ENCODE results near the gene PEX10.

The PEX10 gene

DNA sequence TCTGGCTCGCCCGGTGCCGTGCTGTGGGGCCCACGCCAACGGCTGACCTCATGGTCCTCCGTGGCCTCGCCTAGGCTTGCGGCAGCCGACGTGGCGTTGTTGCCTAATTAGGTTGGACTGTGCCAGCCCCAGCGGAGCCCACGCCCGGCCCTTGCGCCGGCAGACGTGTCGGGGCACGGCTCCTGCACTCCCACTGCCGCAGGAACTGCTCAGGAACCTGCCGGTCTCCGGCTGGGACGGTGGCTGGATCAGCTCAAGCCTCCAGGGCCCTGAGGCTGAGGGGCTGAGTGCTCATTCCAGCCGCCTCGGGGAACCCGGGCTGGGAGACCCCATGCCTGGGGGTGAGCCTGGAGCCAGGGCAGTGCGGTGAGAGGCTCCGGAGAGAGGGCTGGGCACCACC is 16.1 kb upstream of the PEX10 start:
- no peak overlapping the region for H3K4me3 ChIP-seq (ENCODE audit: control insufficient read depth, low read depth, low read length)
- TF ChIP-seq, protein P1, sequence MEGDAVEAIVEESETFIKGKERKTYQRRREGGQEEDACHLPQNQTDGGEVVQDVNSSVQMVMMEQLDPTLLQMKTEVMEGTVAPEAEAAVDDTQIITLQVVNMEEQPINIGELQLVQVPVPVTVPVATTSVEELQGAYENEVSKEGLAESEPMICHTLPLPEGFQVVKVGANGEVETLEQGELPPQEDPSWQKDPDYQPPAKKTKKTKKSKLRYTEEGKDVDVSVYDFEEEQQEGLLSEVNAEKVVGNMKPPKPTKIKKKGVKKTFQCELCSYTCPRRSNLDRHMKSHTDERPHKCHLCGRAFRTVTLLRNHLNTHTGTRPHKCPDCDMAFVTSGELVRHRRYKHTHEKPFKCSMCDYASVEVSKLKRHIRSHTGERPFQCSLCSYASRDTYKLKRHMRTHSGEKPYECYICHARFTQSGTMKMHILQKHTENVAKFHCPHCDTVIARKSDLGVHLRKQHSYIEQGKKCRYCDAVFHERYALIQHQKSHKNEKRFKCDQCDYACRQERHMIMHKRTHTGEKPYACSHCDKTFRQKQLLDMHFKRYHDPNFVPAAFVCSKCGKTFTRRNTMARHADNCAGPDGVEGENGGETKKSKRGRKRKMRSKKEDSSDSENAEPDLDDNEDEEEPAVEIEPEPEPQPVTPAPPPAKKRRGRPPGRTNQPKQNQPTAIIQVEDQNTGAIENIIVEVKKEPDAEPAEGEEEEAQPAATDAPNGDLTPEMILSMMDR (conservative IDR thresholded peaks at IDR 0.05; ENCODE audit: control insufficient read depth, insufficient read depth, low read depth, low read length) = no peak
- DNase-seq (ENCODE audit: low read depth) = no peak

DNA sequence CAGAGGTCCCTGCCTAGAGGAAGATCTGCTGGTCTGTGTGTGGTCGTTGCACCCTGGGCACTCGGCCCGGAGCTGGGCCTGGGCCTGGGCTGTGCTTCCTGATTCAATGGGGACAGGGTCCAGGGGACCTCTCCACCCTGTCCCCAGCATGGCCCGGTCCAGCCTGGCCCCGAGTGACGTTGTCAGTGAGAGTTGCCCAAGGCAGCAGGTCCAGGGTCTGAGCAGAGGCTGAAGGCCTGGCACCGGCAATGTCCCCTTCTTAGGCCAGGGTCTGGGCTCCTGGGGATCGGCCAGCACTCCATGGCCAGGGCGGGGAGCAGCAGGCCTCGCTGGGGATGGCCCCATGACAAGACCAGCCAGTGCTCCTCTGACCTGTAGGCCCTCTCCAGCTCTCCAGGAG is 15.6 kb upstream of the PEX10 start:
- H3K4me3 ChIP-seq (ENCODE audit: control insufficient read depth, low read depth, low read length) = no peak overlapping the region
- no peak for DNase-seq (ENCODE audit: low read depth)
- TF ChIP-seq, protein P1 (conservative IDR thresholded peaks at IDR 0.05; ENCODE audit: control insufficient read depth, insufficient read depth, low read depth, low read length) = no peak

DNA sequence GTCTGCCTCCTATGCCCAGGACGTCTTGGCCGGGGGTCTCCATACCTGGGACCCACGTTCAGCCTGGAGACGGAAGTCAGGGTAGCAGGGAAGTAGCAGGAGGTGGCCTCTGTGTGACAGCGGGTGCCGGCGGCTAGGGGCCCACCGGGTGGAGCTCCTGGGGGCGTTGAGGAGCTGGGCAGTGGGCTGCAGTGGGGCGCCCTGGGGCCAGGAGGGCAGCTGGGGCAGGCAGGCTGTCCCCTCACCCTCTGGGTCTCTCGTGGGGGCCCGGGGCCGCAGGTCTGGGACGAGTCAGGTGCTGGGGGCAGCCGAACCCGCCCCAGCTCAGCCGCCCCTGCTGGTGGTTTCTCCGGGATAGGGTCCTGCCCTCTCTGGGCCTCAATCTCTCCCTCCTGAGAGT is 14.7 kb upstream of the PEX10 start:
- DNase-seq (ENCODE audit: low read depth) = no peak
- no peak overlapping the region for H3K4me3 ChIP-seq (ENCODE audit: control insufficient read depth, low read depth, low read length)
- TF ChIP-seq, protein P1 (conservative IDR thresholded peaks at IDR 0.05; ENCODE audit: control insufficient read depth, insufficient read depth, low read depth, low read length) = no peak

DNA sequence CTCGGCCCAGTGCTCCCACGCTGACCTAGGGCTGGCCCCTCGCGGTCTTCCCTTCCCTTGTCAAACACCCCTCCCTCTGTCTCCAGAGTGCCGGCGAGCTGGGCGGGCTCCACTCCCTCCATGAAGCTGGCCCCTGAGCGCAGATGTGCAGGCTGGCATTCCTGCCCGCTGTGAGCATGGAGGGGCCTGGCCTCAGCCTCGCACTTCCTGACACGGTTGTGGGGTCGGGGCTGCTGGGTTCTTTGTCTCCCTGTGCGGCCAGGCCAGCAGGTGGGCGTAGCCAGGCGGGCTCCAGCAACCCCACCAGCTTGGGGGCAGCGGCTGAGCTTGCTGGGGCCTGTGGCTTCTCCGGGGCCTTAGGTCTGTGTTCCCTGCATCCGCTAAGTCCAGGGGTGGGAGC is 14.2 kb upstream of the PEX10 start:
- DNase-seq (ENCODE audit: low read depth) = no peak
- TF ChIP-seq, protein P1 (conservative IDR thresholded peaks at IDR 0.05; ENCODE audit: control insufficient read depth, insufficient read depth, low read depth, low read length) = no peak
- no peak overlapping the region for H3K4me3 ChIP-seq (ENCODE audit: control insufficient read depth, low read depth, low read length)

DNA sequence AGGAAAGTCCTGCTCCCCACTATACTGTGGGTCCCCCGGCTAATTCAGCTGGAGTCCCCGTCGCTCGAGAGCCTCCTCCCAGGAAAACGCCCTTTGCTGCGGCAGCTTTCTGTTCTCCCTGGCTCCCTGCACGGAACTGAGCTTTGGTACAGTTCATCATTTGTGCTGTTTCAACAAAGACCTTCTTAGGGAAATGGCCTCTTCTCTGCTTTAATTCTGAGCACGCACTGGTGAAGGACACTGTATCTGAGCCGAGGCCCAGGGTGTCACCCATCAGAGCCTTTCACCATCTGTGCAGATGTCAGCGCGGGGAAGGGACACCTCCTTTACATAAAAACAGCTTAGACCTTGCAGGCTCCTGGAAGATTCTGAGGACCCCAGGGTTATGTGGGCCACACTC is 13.5 kb upstream of the PEX10 start:
- H3K4me3 ChIP-seq (ENCODE audit: control insufficient read depth, low read depth, low read length) = no peak overlapping the region
- TF ChIP-seq, protein P1 (conservative IDR thresholded peaks at IDR 0.05; ENCODE audit: control insufficient read depth, insufficient read depth, low read depth, low read length) = no peak
- DNase-seq (ENCODE audit: low read depth) = no peak

DNA sequence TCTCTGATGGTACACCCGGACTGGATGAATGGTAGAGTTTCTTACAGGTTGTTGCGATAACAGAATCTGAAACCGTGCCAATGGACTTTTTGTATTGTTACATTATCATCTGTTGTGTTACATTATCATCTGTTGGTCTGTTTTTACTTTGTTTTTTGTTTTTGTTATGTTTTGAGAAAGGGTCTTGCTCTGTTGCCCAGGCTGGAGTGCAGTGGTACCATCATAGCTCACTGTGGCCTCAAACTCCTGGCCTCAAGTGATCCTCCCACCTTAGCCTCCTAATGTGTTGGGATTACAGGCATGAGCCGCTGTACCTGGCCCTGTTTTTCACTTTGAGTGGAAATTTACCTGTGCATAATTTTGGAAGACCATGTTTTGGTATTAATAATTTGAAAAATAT is 10.2 kb upstream of the PEX10 start:
- TF ChIP-seq, protein P1 (conservative IDR thresholded peaks at IDR 0.05; ENCODE audit: control insufficient read depth, insufficient read depth, low read depth, low read length) = no peak
- no peak overlapping the region for H3K4me3 ChIP-seq (ENCODE audit: control insufficient read depth, low read depth, low read length)
- no peak for DNase-seq (ENCODE audit: low read depth)

DNA sequence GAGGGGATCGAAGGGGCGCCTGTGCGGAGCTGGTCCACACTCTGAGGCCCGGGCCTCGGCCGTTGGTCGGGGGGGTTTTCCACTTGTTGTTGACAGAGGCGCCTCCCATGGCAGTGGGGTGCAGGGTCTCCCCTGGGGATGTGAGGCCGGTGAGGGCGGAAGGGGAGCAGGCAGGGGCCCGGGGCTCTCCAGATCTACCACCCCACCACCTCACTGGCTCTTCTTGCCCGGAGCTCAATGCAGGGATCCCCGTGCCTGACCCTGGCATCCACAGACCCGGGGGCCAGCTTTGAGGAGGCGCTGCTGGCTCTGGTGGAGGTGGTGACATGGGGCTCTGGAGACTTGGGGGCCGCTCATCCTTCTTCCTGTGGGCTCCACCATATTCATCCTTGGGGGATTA is 7.1 kb upstream of the PEX10 start:
- TF ChIP-seq, protein P1 (conservative IDR thresholded peaks at IDR 0.05; ENCODE audit: control insufficient read depth, insufficient read depth, low read depth, low read length) = no peak
- H3K4me3 ChIP-seq (ENCODE audit: control insufficient read depth, low read depth, low read length) = no peak overlapping the region
- DNase-seq (ENCODE audit: low read depth) = no peak
